Right lung (tissue), 5 donors: ENCODE data around the gene RFX7. TPM values are rescaled to one million over a fixed set of nuclear protein-coding genes. Genes with fewer than 3 reads are reported as not detected.
"Not testable (repeated sequence)": the region's sequence is repeated elsewhere in the genome, so short reads cannot be mapped to it uniquely, and the experiment has no call there.

Source experiments
- DNase-seq, 2 donors: peaks; one replicate each; pipeline ENCODE4 v3.0.0-alpha.2; 2013
- polyA plus RNA-seq, 5 donors: library from polyadenylated mRNA; unstranded; fragments of 120-200 nt; gene quantifications; one replicate each; pipeline versions ENCODE4 v1.2.1 to v1.2.3, GENCODE V29; 2013; ENCODE audit warnings: inconsistent platforms in 1 of 5, low replicate concordance in 1 of 5; ENCODE audit not compliant: insufficient read length in 5 of 5, insufficient read depth in 1 of 5

The RFX7 gene
- polyA plus RNA-seq, 5 donors: 14.1 to 27.9 (median 24.8) TPM

GRCh38 chr15:56207092-56207491 lies 36.6 kb downstream of the RFX7 start:
- DNase-seq: no peak

- no peak for DNase-seq
These were observed 38.4 kb downstream of the RFX7 start for GRCh38 chr15:56205061-56205876.

GRCh38 chr15:56203312-56203922 lies 40.3 kb downstream of the RFX7 start:
- DNase-seq: not testable (repeated sequence)

- no peak for DNase-seq
These were observed 41.0 kb downstream of the RFX7 start for GRCh38 chr15:56202701-56203100.

- DNase-seq: no peak
These were observed 44.6 kb downstream of the RFX7 start for GRCh38 chr15:56199038-56199437.

- DNase-seq: no peak
These were observed 49.6 kb downstream of the RFX7 start for GRCh38 chr15:56194035-56194434.

GRCh38 chr15:56192659-56193442 lies 50.8 kb downstream of the RFX7 start:
- DNase-seq: no peak

GRCh38 chr15:56187665-56188064 lies 56.0 kb downstream of the RFX7 start:
- DNase-seq: no peak

- no peak for DNase-seq
These were observed 57.7 kb downstream of the RFX7 start for GRCh38 chr15:56185980-56186379.

- no peak for DNase-seq
These were observed 59.2 kb downstream of the RFX7 start for GRCh38 chr15:56184516-56184915.

- DNase-seq: no peak
These were observed 62.8 kb downstream of the RFX7 start for GRCh38 chr15:56180851-56181250.

GRCh38 chr15:56176996-56177395 lies 66.7 kb downstream of the RFX7 start:
- no peak for DNase-seq

- DNase-seq: no peak
These were observed 67.9 kb downstream of the RFX7 start for GRCh38 chr15:56175788-56176187.

- no peak for DNase-seq
These were observed 69.0 kb downstream of the RFX7 start for GRCh38 chr15:56174649-56175048.

GRCh38 chr15:56168394-56168793 lies 75.3 kb downstream of the RFX7 start:
- DNase-seq: no peak

- no peak for DNase-seq
These were observed 78.4 kb downstream of the RFX7 start for GRCh38 chr15:56165234-56165633.

GRCh38 chr15:56160966-56161365 lies 82.7 kb downstream of the RFX7 start:
- no peak for DNase-seq

- DNase-seq: no peak
These were observed 86.8 kb downstream of the RFX7 start for GRCh38 chr15:56156877-56157276.

- DNase-seq: not testable (repeated sequence)
These were observed 88.4 kb downstream of the RFX7 start for GRCh38 chr15:56155278-56155677.

- DNase-seq: not testable (repeated sequence)
These were observed 88.9 kb downstream of the RFX7 start for GRCh38 chr15:56154768-56155167.

GRCh38 chr15:56150204-56150603 lies 93.5 kb downstream of the RFX7 start:
- DNase-seq: no peak

- DNase-seq: no peak
These were observed 95.6 kb downstream of the RFX7 start for GRCh38 chr15:56148064-56148463.

- DNase-seq: no peak
These were observed 96.9 kb downstream of the RFX7 start for GRCh38 chr15:56146756-56147155.
